Lower leg skin (tissue), 4 donors: Measurements from ENCODE around the gene STEAP1B. TPM values are rescaled to one million over a fixed set of nuclear protein-coding genes. Genes with fewer than 3 reads are reported as not detected.

Experiments used
- DNase-seq, 2 donors: peaks; one replicate each; pipeline ENCODE4 v3.0.0-alpha.2; 2019; ENCODE audit warnings: low spot score in 2 of 2
- H3K4me3 ChIP-seq: fragments of 200-600 bp; sonication (generic); 2 replicates; pipeline ENCODE4 v1.5.1; 2017; ENCODE audit warnings: mild to moderate bottlenecking, low read depth; ENCODE audit not compliant: poor library complexity, severe bottlenecking
- POLR2A ChIP-seq, 2 donors: fragments of 450-650 bp; IDR thresholded peaks; one replicate each; pipeline ENCODE4 v1.6.1; 2016 to 2017; ENCODE audit warnings: antibody characterized with exemption in 2 of 2, mild to moderate bottlenecking in 1 of 2, moderate library complexity in 1 of 2
- WGBS, 2 donors: methylation state at CpG; one replicate each; pipeline ENCODE4 v1.1.5; 2018; 5-methylcytosine and 5-hydroxymethylcytosine counted together
- intact Hi-C: fragments of 100-400 bp; cut with DNase I; formaldehyde crosslinking; loops from one replicate; pipeline ENCODE4 v1.15.0; 2023; ENCODE audit warnings: low total_unique reads
- total RNA-seq, 4 donors: library from RNA; depleted of rRNA; stranded (reverse); fragments of >200 nt; gene quantifications; one replicate each; pipeline ENCODE4 v1.1.0, GENCODE V29; 2016
- TF ChIP-seq, protein P1 (sequence below), 3 donors: fragments of 450-650 bp; IDR thresholded peaks; one replicate each; pipeline ENCODE4 v1.5.1; 2016; ENCODE audit warnings: antibody characterized with exemption in 3 of 3, mild to moderate bottlenecking in 3 of 3, moderate library complexity in 2 of 3

STEAP1B gene
- total RNA-seq, 4 donors from 2014 or later = 0.29 to 1.4 TPM; not detected in 2

DNA sequence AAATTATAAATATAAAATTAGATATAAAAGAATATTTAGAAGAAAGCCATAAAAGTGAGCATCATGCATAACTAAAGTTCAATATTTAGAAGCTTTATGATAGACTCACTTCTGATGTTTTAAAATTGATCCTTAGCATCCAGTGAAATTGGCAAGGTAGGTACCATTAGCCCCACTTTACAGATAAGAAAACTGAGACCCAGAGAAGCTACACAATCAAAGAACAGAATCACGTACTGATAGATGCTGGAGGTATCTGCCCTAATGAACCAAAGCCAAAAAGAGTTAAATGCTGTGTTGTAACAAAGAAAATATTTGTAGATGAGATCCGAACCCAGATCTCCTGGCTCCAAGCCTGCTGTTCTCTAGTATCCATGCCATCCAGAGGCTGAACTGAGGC lies 100.4 kb downstream of the STEAP1B start:
- no peak overlapping the region for H3K4me3 ChIP-seq
- TF ChIP-seq, protein P1, sequence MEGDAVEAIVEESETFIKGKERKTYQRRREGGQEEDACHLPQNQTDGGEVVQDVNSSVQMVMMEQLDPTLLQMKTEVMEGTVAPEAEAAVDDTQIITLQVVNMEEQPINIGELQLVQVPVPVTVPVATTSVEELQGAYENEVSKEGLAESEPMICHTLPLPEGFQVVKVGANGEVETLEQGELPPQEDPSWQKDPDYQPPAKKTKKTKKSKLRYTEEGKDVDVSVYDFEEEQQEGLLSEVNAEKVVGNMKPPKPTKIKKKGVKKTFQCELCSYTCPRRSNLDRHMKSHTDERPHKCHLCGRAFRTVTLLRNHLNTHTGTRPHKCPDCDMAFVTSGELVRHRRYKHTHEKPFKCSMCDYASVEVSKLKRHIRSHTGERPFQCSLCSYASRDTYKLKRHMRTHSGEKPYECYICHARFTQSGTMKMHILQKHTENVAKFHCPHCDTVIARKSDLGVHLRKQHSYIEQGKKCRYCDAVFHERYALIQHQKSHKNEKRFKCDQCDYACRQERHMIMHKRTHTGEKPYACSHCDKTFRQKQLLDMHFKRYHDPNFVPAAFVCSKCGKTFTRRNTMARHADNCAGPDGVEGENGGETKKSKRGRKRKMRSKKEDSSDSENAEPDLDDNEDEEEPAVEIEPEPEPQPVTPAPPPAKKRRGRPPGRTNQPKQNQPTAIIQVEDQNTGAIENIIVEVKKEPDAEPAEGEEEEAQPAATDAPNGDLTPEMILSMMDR (IDR thresholded peaks at IDR 0.05) = no peak
- TF ChIP-seq POLR2A (IDR thresholded peaks at IDR 0.05) = no peak
- DNase-seq = no peak
- intact Hi-C loops = no loop called here
- WGBS, 2 donors = 76 to 78% methylated on average over 2 of the region's 2 CpGs

- DNase-seq = no peak
- no peak for TF ChIP-seq POLR2A (IDR thresholded peaks at IDR 0.05)
- TF ChIP-seq, protein P1 (IDR thresholded peaks at IDR 0.05) = no peak
- intact Hi-C loops = no loop called here
- H3K4me3 ChIP-seq = no peak overlapping the region
Observed at GRCh38 chr7:22399091-22399490, 100.9 kb downstream of the STEAP1B start.

DNA sequence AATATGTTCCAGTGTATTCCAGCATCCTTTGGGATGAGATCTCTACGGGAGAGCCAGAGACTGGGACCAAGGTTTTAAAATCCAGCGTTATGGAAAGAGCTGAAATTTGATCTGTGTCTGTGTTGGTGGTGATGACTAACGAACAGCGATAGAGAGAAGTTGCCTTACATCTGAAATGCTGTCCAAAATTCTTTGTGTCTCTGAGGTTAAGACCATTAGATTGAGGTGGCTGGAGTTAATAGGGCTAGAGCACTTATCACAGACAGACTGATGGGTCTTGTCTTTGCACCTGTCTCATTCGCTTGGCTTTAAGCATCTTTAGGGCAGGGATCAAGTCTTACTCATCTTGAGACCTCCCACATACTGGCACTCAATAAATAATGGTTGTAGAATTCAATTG lies 102.0 kb downstream of the STEAP1B start:
- no peak overlapping the region for H3K4me3 ChIP-seq
- DNase-seq = no peak
- TF ChIP-seq, protein P1 (IDR thresholded peaks at IDR 0.05) = no peak
- TF ChIP-seq POLR2A (IDR thresholded peaks at IDR 0.05) = no peak
- 52 to 64% methylated on average over 5 of the region's 5 CpGs for WGBS, 2 donors
- intact Hi-C loops = no loop called here

GRCh38 chr7:22395222-22395621 lies 104.8 kb downstream of the STEAP1B start:
- no peak for DNase-seq
- intact Hi-C loops = no loop called here
- TF ChIP-seq, protein P1 (IDR thresholded peaks at IDR 0.05) = no peak
- TF ChIP-seq POLR2A (IDR thresholded peaks at IDR 0.05) = no peak
- 77% methylated on average over 6 of the region's 6 CpGs for WGBS, 2 donors
- H3K4me3 ChIP-seq = no peak overlapping the region

DNA sequence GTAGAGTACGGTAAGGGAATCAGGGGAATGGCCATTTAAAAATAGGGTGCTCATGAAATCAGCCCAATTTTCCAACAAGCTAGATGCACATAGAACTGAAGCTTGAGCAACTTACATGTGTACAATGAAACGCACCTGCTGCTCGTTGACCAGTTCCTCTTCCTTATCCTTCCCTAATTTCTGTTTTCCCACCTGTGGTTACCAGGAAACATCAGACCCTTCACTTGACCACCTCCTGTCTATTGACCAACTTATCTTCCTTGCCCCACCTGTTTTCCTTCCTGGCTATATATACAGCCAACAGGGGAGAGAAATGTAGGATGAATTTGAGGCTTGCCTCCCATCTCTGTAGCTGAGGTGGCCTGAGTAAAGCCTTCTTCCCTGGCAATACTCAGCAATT lies 105.2 kb downstream of the STEAP1B start:
- intact Hi-C loops = no loop called here
- WGBS, 2 donors = 90 to 93% methylated on average over 3 of the region's 3 CpGs

More for the DNA sequence above, 105.2 kb downstream of the STEAP1B start:
- TF ChIP-seq, protein P1 (IDR thresholded peaks at IDR 0.05) = no peak
- no peak for TF ChIP-seq POLR2A (IDR thresholded peaks at IDR 0.05)
- no peak overlapping the region for H3K4me3 ChIP-seq
- DNase-seq = no peak
